Astrocyte of the cerebellum (primary cell): Measurements from ENCODE around the gene FYCO1.

ENCODE experiments used
- DNase-seq: peaks from one replicate; pipeline ENCODE4 v3.0.0-alpha.2; 2011; ENCODE audit warnings: low read depth
- H3K4me3 ChIP-seq: 2 replicates; pipeline ENCODE4 v1.5.1; 2011; ENCODE audit warnings: mild to moderate bottlenecking, low read depth, low read length, moderate library complexity
- CTCF ChIP-seq: IDR thresholded peaks from 2 replicates; pipeline ENCODE4 v1.5.1; 2012; ENCODE audit warnings: low read length, low read depth, moderate library complexity, mild to moderate bottlenecking; ENCODE audit errors: missing control alignments
- in situ Hi-C: cut with HindIII; loops from 2 replicates; pipeline ENCODE4 v1.10.0; 2017; ENCODE audit warnings: low sequenced_read_pairs

The FYCO1 gene

GRCh38 chr3:45889337-45889736, 106.3 kb downstream of the FYCO1 start:
- no peak overlapping the region for H3K4me3 ChIP-seq
- in situ Hi-C loops: no loop called here
- no peak for DNase-seq
- TF ChIP-seq CTCF: no peak

GRCh38 chr3:45887759-45888511, 107.7 kb downstream of the FYCO1 start:
- DNase-seq: no peak
- no peak overlapping the region for H3K4me3 ChIP-seq
- TF ChIP-seq CTCF: no peak
- in situ Hi-C loops: no loop called here

- TF ChIP-seq CTCF: no peak
- no peak for DNase-seq
- no peak overlapping the region for H3K4me3 ChIP-seq
- in situ Hi-C loops: no loop called here
Observed at GRCh38 chr3:45887285-45887684, 108.3 kb downstream of the FYCO1 start.

- H3K4me3 ChIP-seq: no peak within 1 kb of the TSS
- TF ChIP-seq CTCF: no peak
- DNase-seq: no peak
- in situ Hi-C loops: no loop called here
Observed at GRCh38 chr3:45885979-45886705, 109.5 kb downstream of the FYCO1 start, which contains the start of gene CCR9. Gene CCR9 (plus strand): TSS chr3:45886543. CDS start chr3:45894934, 8,391 bp downstream.

GRCh38 chr3:45884368-45885201, 111.0 kb downstream of the FYCO1 start:
- in situ Hi-C loops: no loop called here
- H3K4me3 ChIP-seq: no peak overlapping the region
- TF ChIP-seq CTCF: no peak
- DNase-seq: no peak
